PC-9 (cell line): ENCODE data around the gene PCDH9.

ENCODE experiments used
- CTCF ChIP-seq: fragments of 200-600 bp; sonication (generic); conservative IDR thresholded peaks from 2 replicates; pipeline ENCODE4 v1.6.1; 2017; ENCODE audit warnings: mixed run types, antibody characterized with exemption, mild to moderate bottlenecking, moderate library complexity
- EZH2 ChIP-seq: fragments of 200-600 bp; sonication (generic); IDR thresholded peaks from 2 replicates; pipeline ENCODE4 v1.8.0; 2017; ENCODE audit warnings: antibody characterized with exemption, low read depth

- TF ChIP-seq EZH2 (no peak), CTCF (no peak)
These were observed 669.9 kb downstream of the PCDH9 start for GRCh38 chr13:66560189-66560588.
